K562 (cell line): ENCODE data around the gene CTCF. TPM values are rescaled to one million over a fixed set of nuclear protein-coding genes. Genes with fewer than 3 reads are reported as not detected.

Experiments
- ATAC-seq: fragments of 200-7000 bp; cut with Tn5 transposase; 3 replicates; pipeline ENCODE4 v1.9.1; 2020; ENCODE audit warnings: moderate library complexity
- BruUV-seq: library from RNA; stranded (reverse); fragments of 400-500 nt; replicated peaks from 2 replicates; lab custom pipeline; 2021; lab: Mats Ljungman, UMichigan
- CTCF ChIA-PET: fragments of 300-600 bp; formaldehyde crosslinking; extraction: SDS; loops from one replicate; lab custom pipeline; 2021; ENCODE audit warnings: low intra/inter-chr PET ratio; lab: Yijun Ruan, JAX
- POLR2A ChIA-PET: fragments of 300-600, 350-650 bp; sonication (Branson Sonifier 250); formaldehyde crosslinking; extraction: SDS; loops from one replicate; lab custom pipeline; 2021; ENCODE audit warnings: antibody characterized with exemption, inconsistent platforms; lab: Yijun Ruan, JAX
- DNase-seq, 4 experiments: peaks; one replicate each; pipeline versions ENCODE4 v3.0.0 to v3.0.0-alpha.2; 2011 to 2018; ENCODE audit warnings: low spot score in 3 of 4, mixed read lengths in 3 of 4; ENCODE audit errors: extremely low read depth in 1 of 4
- FAIRE-seq: peaks from 2 replicates; lab custom pipeline; 2011; peaks lifted over from hg19 to GRCh38; lab: Jason Lieb, UNC
- H2AFZ ChIP-seq: 2 replicates; pipeline ENCODE4 v1.6.0; 2011; ENCODE audit warnings: low read depth, low read length, control low read depth, inconsistent platforms
- H3K27ac ChIP-seq: fragments of 200-600 bp; 3 replicates; pipeline ENCODE4 v1.8.0; 2011; ENCODE audit warnings: low read depth, mild to moderate bottlenecking, control low read depth, inconsistent platforms, low read length, moderate library complexity, mixed read lengths; ENCODE audit errors: extremely low read depth
- H3K27me3 ChIP-seq, 2 experiments: fragments of 300-600 bp in 1 of 2; 2 replicates in 1 of 2; 3 replicates in 1 of 2; pipeline versions ENCODE4 v1.6.0 to v1.8.0; 2011; ENCODE audit warnings: inconsistent platforms in 2 of 2, low read length in 2 of 2, mild to moderate bottlenecking in 1 of 2, mixed read lengths in 1 of 2, moderate library complexity in 1 of 2; ENCODE audit not compliant: control insufficient read depth in 2 of 2, insufficient read depth in 2 of 2
- H3K36me3 ChIP-seq: fragments of 300-600 bp; 3 replicates; pipeline ENCODE4 v1.8.0; 2011; ENCODE audit warnings: mild to moderate bottlenecking, low read length, inconsistent platforms; ENCODE audit not compliant: control insufficient read depth, insufficient read depth
- H3K4me1 ChIP-seq, 2 experiments: fragments of 200-600 bp in 1 of 2; replicated peaks in 1 of 2; 2 replicates in 1 of 2; 3 replicates in 1 of 2; pipeline versions ENCODE4 v1.5.1 to v1.8.0; 2011; ENCODE audit warnings: inconsistent platforms in 2 of 2, low read length in 2 of 2, mild to moderate bottlenecking in 1 of 2, mixed read lengths in 1 of 2, moderate library complexity in 1 of 2; ENCODE audit not compliant: control insufficient read depth in 2 of 2, insufficient read depth in 2 of 2
- H3K4me2 ChIP-seq: 2 replicates; pipeline ENCODE4 v1.6.1; 2011; ENCODE audit warnings: low read length, control low read depth, inconsistent platforms, mixed read lengths; ENCODE audit not compliant: insufficient read depth
- H3K4me3 ChIP-seq: fragments of 200-600 bp; sonication (generic), shearing (Covaris generic); 2 replicates; pipeline ENCODE4 v1.5.1; 2016; ENCODE audit warnings: control low read depth, inconsistent platforms
- H3K79me2 ChIP-seq: fragments of 200-600 bp; 3 replicates; pipeline ENCODE4 v1.8.0; 2011; ENCODE audit warnings: low read length, inconsistent platforms; ENCODE audit not compliant: control insufficient read depth, insufficient read depth
- H3K9ac ChIP-seq, 2 experiments: 2 replicates each; pipeline versions ENCODE4 v1.6.0 to v1.6.1; 2011; ENCODE audit warnings: low read depth in 2 of 2, low read length in 2 of 2, control low read depth in 1 of 2, inconsistent platforms in 1 of 2, mild to moderate bottlenecking in 1 of 2, mixed read lengths in 1 of 2; ENCODE audit not compliant: insufficient read depth in 1 of 2
- H3K9me1 ChIP-seq: one replicate; pipeline ENCODE4 v1.6.0; 2011; ENCODE audit warnings: inconsistent platforms, mild to moderate bottlenecking, low read length, moderate library complexity; ENCODE audit not compliant: control insufficient read depth, insufficient read depth
- H3K9me3 ChIP-seq: replicated peaks from 2 replicates; pipeline ENCODE4 v1.5.1; 2011; ENCODE audit warnings: low read depth, low read length, inconsistent platforms; ENCODE audit not compliant: control insufficient read depth, insufficient read depth
- H4K20me1 ChIP-seq: replicated peaks from 2 replicates; pipeline ENCODE4 v1.6.1; 2011; ENCODE audit warnings: low read length, inconsistent platforms, mixed read lengths; ENCODE audit not compliant: control insufficient read depth, insufficient read depth
- ATF1 ChIP-seq, 2 experiments: fragments of 450-650 bp in 1 of 2; IDR thresholded peaks; 2 replicates each; pipeline ENCODE4 v1.6.1; 2016; ENCODE audit warnings: missing compliant biosample characterization in 1 of 2, missing genetic modification characterization in 1 of 2
- ETV1 ChIP-seq: fragments of 450-650 bp; conservative IDR thresholded peaks from 2 replicates; pipeline ENCODE4 v1.6.1; 2016; ENCODE audit warnings: missing genetic modification characterization, control low read depth, low read depth, missing compliant biosample characterization
- FOXJ2 ChIP-seq: fragments of 200-800 bp; sonication (Bioruptor generic); IDR thresholded peaks from 2 replicates; pipeline ENCODE4 v1.6.1; 2016; ENCODE audit warnings: missing genetic modification characterization, missing compliant biosample characterization
- HES1 ChIP-seq: fragments of 450-650 bp; IDR thresholded peaks from 2 replicates; pipeline ENCODE4 v1.6.1; 2016; ENCODE audit warnings: low read depth, mild to moderate bottlenecking, moderate library complexity
- KAT7 ChIP-seq: sonication (generic); formaldehyde crosslinking; IDR thresholded peaks from 2 replicates; pipeline ENCODE4 v1.8.0; 2022; ENCODE audit warnings: missing genetic modification reagents, mild to moderate bottlenecking, borderline replicate concordance
- MAZ ChIP-seq, 2 experiments: fragments of 450-650 bp in 1 of 2; sonication (generic) in 1 of 2; formaldehyde crosslinking; IDR thresholded peaks in 1 of 2; conservative IDR thresholded peaks in 1 of 2; 2 replicates each; pipeline versions ENCODE4 v1.4.0 to v1.5.0; 2020; ENCODE audit warnings: mild to moderate bottlenecking in 1 of 2, missing genetic modification reagents in 1 of 2
- MBD2 ChIP-seq: sonication (generic); IDR thresholded peaks from 2 replicates; pipeline ENCODE4 v1.6.1; 2016; ENCODE audit warnings: low read depth, borderline replicate concordance
- NR2C1 ChIP-seq, 2 experiments: fragments of 450-650 bp; IDR thresholded peaks; 2 replicates each; pipeline ENCODE4 v1.6.1; 2017; ENCODE audit warnings: mild to moderate bottlenecking in 2 of 2, antibody characterized with exemption in 1 of 2, inconsistent platforms in 1 of 2, missing compliant biosample characterization in 1 of 2, missing genetic modification characterization in 1 of 2
- PCBP1 ChIP-seq: fragments of 200-400 bp; formaldehyde crosslinking; IDR thresholded peaks from 2 replicates; pipeline ENCODE4 v1.6.1; 2018; ENCODE audit warnings: mild to moderate bottlenecking, low read depth, low read length; ENCODE audit not compliant: poor library complexity, severe bottlenecking
- PHF8 ChIP-seq: fragments of 200-600 bp; sonication (generic); IDR thresholded peaks from 2 replicates; pipeline ENCODE4 v1.6.1; 2012; ENCODE audit warnings: mixed run types, mild to moderate bottlenecking, inconsistent platforms, low read length, moderate library complexity, borderline replicate concordance
- SPI1 ChIP-seq: IDR thresholded peaks from 2 replicates; pipeline ENCODE4 v1.6.1; 2011; ENCODE audit warnings: low read depth, low read length, control low read depth, borderline replicate concordance
- ZBTB7A ChIP-seq: IDR thresholded peaks from 2 replicates; pipeline ENCODE4 v1.6.1; 2011; ENCODE audit warnings: low read depth, mild to moderate bottlenecking, low read length, moderate library complexity, borderline replicate concordance; ENCODE audit not compliant: control insufficient read depth
- ZNF165 ChIP-seq: fragments of 250-450 bp; sonication (Bioruptor Pico); IDR thresholded peaks from 2 replicates; pipeline ENCODE4 v1.4.0; 2020; ENCODE audit warnings: borderline replicate concordance
- WGBS: fragments of 100-300 bp; shearing (Covaris generic); methylation state at CpG from one replicate; pipeline ENCODE4 v1.1.6; 2016; ENCODE audit warnings: low coverage, mixed read lengths; ENCODE audit not compliant: insufficient coverage; ENCODE audit errors: missing lambda C conversion rate; 5-methylcytosine and 5-hydroxymethylcytosine counted together
- in situ Hi-C: fragments of 300-500 bp; cut with MboI; formaldehyde crosslinking; loops from 4 replicates; pipeline ENCODE4 v1.15.0; 2018; ENCODE audit warnings: inconsistent platforms, mixed read lengths
- intact Hi-C: fragments of 100-400 bp; cut with micrococcal nuclease; formaldehyde crosslinking; loops from 2 replicates; pipeline ENCODE4 v1.14.2; 2022
- polyA plus RNA-seq, 8 experiments: library from polyadenylated mRNA; depleted of rRNA in 4 of 8; stranded (reverse) in 5 of 8; unstranded in 3 of 8; fragments of >200 nt; fragmentation: Nextera tagmentation in 2 of 8; fragmentation: Illumina TruSeq in 1 of 8; extraction: Ambion mirVana in 2 of 8; extraction: Trizol in 1 of 8; gene quantifications; 2 replicates each; pipeline versions ENCODE4 v1.2.1 to v1.2.3, GENCODE V29; 2011 to 2014; ENCODE audit warnings: inconsistent platforms in 1 of 8, missing spikeins in 1 of 8
- total RNA-seq, 7 experiments: library from RNA; depleted of rRNA in 6 of 7; stranded (reverse); fragments of >200 nt in 6 of 7; fragmentation: Illumina TruSeq in 2 of 7; extraction: Trizol in 2 of 7; gene quantifications; 2 replicates each; pipeline versions ENCODE4 v1.2.1 to v1.2.3, GENCODE V29; 2011 to 2021; ENCODE audit warnings: low replicate concordance in 1 of 7
- TF ChIP-seq, protein P1 (sequence below): fragments of 200-800 bp; sonication (Bioruptor generic); IDR thresholded peaks from 2 replicates; pipeline ENCODE4 v1.6.1; 2017; ENCODE audit warnings: missing genetic modification characterization, missing compliant biosample characterization

Gene CTCF
- total and polyA plus RNA-seq, 9 of the 15 experiments (the other 6 are each of a cell fraction or from before 2014, with no cell fraction given), result 7.8 to 49.2 (median 33.9) TPM

- peak within 1 kb of the TSS; percentile 59; the same call in 2 of the 3 replicates for H3K27ac ChIP-seq
- CTCF ChIA-PET, result interaction anchor here (0.6 to 3.0 kb wide), 4 partner anchors 104 to 183 kb away, joined by 6 to 25 read pairs (median 9); partner anchors contain the start of gene CTCF
- TF ChIP-seq, protein P1, sequence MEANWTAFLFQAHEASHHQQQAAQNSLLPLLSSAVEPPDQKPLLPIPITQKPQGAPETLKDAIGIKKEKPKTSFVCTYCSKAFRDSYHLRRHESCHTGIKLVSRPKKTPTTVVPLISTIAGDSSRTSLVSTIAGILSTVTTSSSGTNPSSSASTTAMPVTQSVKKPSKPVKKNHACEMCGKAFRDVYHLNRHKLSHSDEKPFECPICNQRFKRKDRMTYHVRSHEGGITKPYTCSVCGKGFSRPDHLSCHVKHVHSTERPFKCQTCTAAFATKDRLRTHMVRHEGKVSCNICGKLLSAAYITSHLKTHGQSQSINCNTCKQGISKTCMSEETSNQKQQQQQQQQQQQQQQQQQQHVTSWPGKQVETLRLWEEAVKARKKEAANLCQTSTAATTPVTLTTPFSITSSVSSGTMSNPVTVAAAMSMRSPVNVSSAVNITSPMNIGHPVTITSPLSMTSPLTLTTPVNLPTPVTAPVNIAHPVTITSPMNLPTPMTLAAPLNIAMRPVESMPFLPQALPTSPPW (CRISPR knock-in tag), result peak; percentile 59; the same call in 1 of the 2 replicates
- TF ChIP-seq MBD2 (peak; percentile 64; the same call in 1 of the 2 replicates), MAZ (CRISPR knock-in tag; conservative IDR thresholded peaks at IDR 0.05 in 1 of 2, IDR thresholded peaks at IDR 0.05 in 1 of 2) (peak; percentile 41 to 60; a peak in 3 of 4 replicates), HES1 (no peak), ZNF165 (CRISPR knock-in tag) (0 out of 2 replicates have a peak, but pooled peaks have one; percentile 16), KAT7 (CRISPR knock-in tag) (peak; percentile 50; the same call in 1 of the 2 replicates), PCBP1 (peak; percentile 46), ATF1 (CRISPR knock-in tag; IDR thresholded peaks at IDR 0.05) (no peak), ATF1 (tag; IDR thresholded peaks at IDR 0.05) (peak; percentile 47; the same call in 1 of the 2 replicates), ETV1 (tag) (peak; percentile 45; the same call in 1 of the 2 replicates), PHF8 (peak; percentile 66; the same call in 1 of the 2 replicates), ZBTB7A (peak; percentile 95), SPI1 (0 out of 2 replicates have a peak, but pooled peaks have one; percentile 24), FOXJ2 (tag) (0 out of 2 replicates have a peak, but pooled peaks have one; percentile 22), NR2C1 (IDR thresholded peaks at IDR 0.05) (peak; percentile 98), NR2C1 (tag; IDR thresholded peaks at IDR 0.05) (peak; percentile 99)
These were observed 104.5 kb downstream of the CTCF start, which contains the start of the genes C16orf86 and ENKD1 for GRCh38 chr16:67666559-67667452. C16orf86 (plus strand) TSS chr16:67666814; CDS start chr16:67666971, 157 bp downstream. ENKD1 (minus strand) TSS chr16:67666750; CDS start chr16:67666442, 308 bp downstream.

More at GRCh38 chr16:67666559-67667452, 104.5 kb downstream of the CTCF start, which contains the start of the genes C16orf86 and ENKD1:
- in situ Hi-C loops (loop anchor here (5.0 kb wide), 1 partner anchor 260 kb away; no protein-coding TSS in a partner anchor), intact Hi-C loops (loop anchor here (2.0 kb wide), 1 partner anchor 104 kb away; the partner anchor contains the start of gene CTCF)
- H4K20me1 ChIP-seq, result peaks cover 2% of the 10 kb centered on the region; the same call in 1 of the 2 replicates
- peak within 1 kb of the TSS; percentile 63 to 95 for H3K9ac ChIP-seq
- no TSS peak for BruUV-seq
- H3K4me2 ChIP-seq, result peak within 1 kb of the TSS; percentile 74
- H3K36me3 ChIP-seq, result peaks cover 7% of the 10 kb centered on the region; the same call in 2 of the 3 replicates
- H3K9me1 ChIP-seq, result no peaks in the 10 kb centered on the region
- DNase-seq (peak; percentile 90 to 94 (median 92)), ATAC-seq (peak; percentile 87), FAIRE-seq (peak; percentile 78)
- POLR2A ChIA-PET, result interaction anchor here (0.5 to 1.1 kb wide), 6 partner anchors 10 to 525 kb away, joined by 3 to 4 read pairs (median 3); no protein-coding TSS in a partner anchor
- no peaks in the 10 kb centered on the region for H3K9me3 ChIP-seq
- WGBS, result 26% methylated on average over 66 of the region's 78 CpGs
- peaks cover 3% of the 10 kb centered on the region; the same call in 1 of the 3 replicates for H3K79me2 ChIP-seq
- H3K4me3 ChIP-seq, result peak within 1 kb of the TSS; percentile 78
- no peaks in the 10 kb centered on the region for H3K27me3 ChIP-seq
- peaks cover 14 to 46% of the 10 kb centered on the region in 2 experiments for H3K4me1 ChIP-seq
- H2AFZ ChIP-seq, result peak within 1 kb of the TSS; percentile 99
